Measurements from ENCODE around the gene CLSTN3. TPM values are rescaled to one million over a fixed set of nuclear protein-coding genes. Genes with fewer than 3 reads are reported as not detected.

Gene CLSTN3
- total and polyA plus RNA-seq, 2 donors (not counting 3 experiments of a cell fraction or from before 2014, with no cell fraction given): 27.8 to 45.9 TPM

- dilution Hi-C loops (cut with MboI; ENCODE audit: extremely low pct_ligation_motif_present, low sequenced_read_pairs): no loop called here
- CTCF ChIA-PET: interaction anchor here (1.1 to 3.4 kb wide), 2 partner anchors 12 to 17 kb away, joined by 3 to 17 read pairs; no protein-coding TSS in a partner anchor
- intact Hi-C loops (cut with micrococcal nuclease): no loop called here
Measured at GRCh38 chr12:7125632-7126227, 4.4 kb upstream of the CLSTN3 start.

More at GRCh38 chr12:7125632-7126227, 4.4 kb upstream of the CLSTN3 start:
- peaks cover 37% of the 10 kb centered on the region for H3K4me1 ChIP-seq (ENCODE audit: control insufficient read depth, extremely low read depth, insufficient read depth, low read length)
- POLR2A ChIA-PET: no interaction called here
- no peaks in the 10 kb centered on the region for H3K27me3 ChIP-seq (ENCODE audit: control insufficient read depth in 2 of 2, insufficient read depth in 2 of 2, low read length in 2 of 2)
- H3K9ac ChIP-seq (replicated peaks; ENCODE audit: extremely low read depth, insufficient read depth, low read length): no peak overlapping the region
- no peaks in the 10 kb centered on the region for H3K36me3 ChIP-seq (ENCODE audit: control insufficient read depth in 2 of 2, extremely low read depth in 1 of 2, insufficient read depth in 2 of 2, low read length in 2 of 2)
- no peak overlapping the region for H3K27ac ChIP-seq (ENCODE audit: insufficient read depth, low read depth, low read length)
- TF ChIP-seq GATA2 (IDR thresholded peaks at IDR 0.05; ENCODE audit: insufficient read depth, insufficient read length, low read depth, low read length): no peak
- TF ChIP-seq MYC (IDR thresholded peaks at IDR 0.05; ENCODE audit: low read depth, low read length): no peak
- TF ChIP-seq EZH2 (IDR thresholded peaks at IDR 0.05; ENCODE audit: borderline replicate concordance, low read depth, low read length, severe bottlenecking): no peak
- no peak for TF ChIP-seq MAX (IDR thresholded peaks at IDR 0.05; ENCODE audit: insufficient read depth, insufficient read length)
- TF ChIP-seq POLR2AphosphoS5 (IDR thresholded peaks at IDR 0.05; ENCODE audit: insufficient read depth, low read depth, low read length): no peak
- no peak for TF ChIP-seq POLR2A (IDR thresholded peaks at IDR 0.05; ENCODE audit: low read depth, low read length)
- no peak for TF ChIP-seq CTCF (IDR thresholded peaks at IDR 0.05; ENCODE audit: extremely low read depth in 1 of 2, insufficient read depth in 1 of 2, low read depth in 1 of 2, low read length in 2 of 2)
- no peak for TF ChIP-seq FOS (IDR thresholded peaks at IDR 0.05; ENCODE audit: borderline replicate concordance, insufficient read depth, low read length)
- TF ChIP-seq JUN (IDR thresholded peaks at IDR 0.05; ENCODE audit: borderline replicate concordance, insufficient read depth, insufficient read length, low read depth): no peak
- no peak for DNase-seq (ENCODE audit: low read depth, low spot score)
- H4K20me1 ChIP-seq (replicated peaks; ENCODE audit: control insufficient read depth, extremely low read depth, insufficient read depth, low read length): no peaks in the 10 kb centered on the region
- no peaks in the 10 kb centered on the region for H3K79me2 ChIP-seq (ENCODE audit: control insufficient read depth, insufficient read depth, low read length)
- FAIRE-seq: no peak
- no peak overlapping the region for H3K4me2 ChIP-seq (ENCODE audit: insufficient read depth, low read length)
- no TSS peak for BruUV-seq (replicated peaks)
- no peaks in the 10 kb centered on the region for H3K9me1 ChIP-seq (replicated peaks; ENCODE audit: control insufficient read depth, extremely low read depth, insufficient read depth, low read length)
- H3K9me3 ChIP-seq (replicated peaks; ENCODE audit: control insufficient read depth, insufficient read depth, low read length): no peaks in the 10 kb centered on the region
- no peak overlapping the region for H2AFZ ChIP-seq (ENCODE audit: low read depth, low read length)
- H3K4me3 ChIP-seq (replicated peaks in 1 of 3; ENCODE audit: insufficient read depth in 1 of 3, low read depth in 1 of 3, low read length in 3 of 3): no peak overlapping the region

Measured in endothelial cell of umbilical vein (primary cell).